HepG2 (cell line): Measurements from ENCODE around the gene FIBP. TPM values are rescaled to one million over a fixed set of nuclear protein-coding genes. Genes with fewer than 3 reads are reported as not detected.
A peak's percentile ranks its signal among the peaks of the same experiment; 100 is the strongest.

Experiments
- ATAC-seq: fragments of 200-7000 bp; cut with Tn5 transposase; 3 replicates; pipeline ENCODE4 v1.9.1; 2020; ENCODE audit warnings: mild to moderate bottlenecking, moderate library complexity
- BruUV-seq: library from RNA; stranded (reverse); fragments of 400-500 nt; replicated peaks from 2 replicates; lab custom pipeline; 2021; lab: Mats Ljungman, UMichigan
- CTCF ChIA-PET: fragments of 300-600 bp; formaldehyde crosslinking; extraction: SDS; loops from one replicate; lab custom pipeline; 2021; ENCODE audit warnings: low total read pairs, inconsistent platforms, low intra/inter-chr PET ratio; lab: Yijun Ruan, JAX
- POLR2A ChIA-PET: fragments of 350-600 bp; sonication (Branson Sonifier 250); formaldehyde crosslinking; loops from one replicate; lab custom pipeline; 2020; ENCODE audit warnings: antibody characterized with exemption, inconsistent platforms; lab: Yijun Ruan, JAX
- DNase-seq: peaks from one replicate; pipeline ENCODE4 v3.0.0-alpha.2; 2015; ENCODE audit warnings: low spot score
- FAIRE-seq: peaks from 3 replicates; lab custom pipeline; 2011; peaks lifted over from hg19 to GRCh38; lab: Jason Lieb, UNC
- H2AFZ ChIP-seq: one replicate; pipeline ENCODE4 v1.6.1; 2011; ENCODE audit warnings: low read length, inconsistent platforms
- H3K27ac ChIP-seq: fragments of 300-600 bp; 3 replicates; pipeline ENCODE4 v1.8.0; 2011; ENCODE audit warnings: mixed run types, mild to moderate bottlenecking, mixed read lengths, low read length, inconsistent platforms; ENCODE audit not compliant: insufficient read depth; ENCODE audit errors: extremely low read length
- H3K27me3 ChIP-seq, 2 experiments: fragments of 200-600 bp in 1 of 2; 2 replicates in 1 of 2; 3 replicates in 1 of 2; pipeline versions ENCODE4 v1.6.0 to v1.8.0; 2011; ENCODE audit warnings: low read length in 2 of 2, mild to moderate bottlenecking in 2 of 2, moderate library complexity in 2 of 2, inconsistent platforms in 1 of 2; ENCODE audit not compliant: insufficient read depth in 2 of 2, control insufficient read depth in 1 of 2
- H3K36me3 ChIP-seq, 2 experiments: fragments of 200-600 bp in 1 of 2; replicated peaks in 1 of 2; 2 replicates in 1 of 2; 3 replicates in 1 of 2; pipeline versions ENCODE4 v1.5.1 to v1.8.0; 2011; ENCODE audit warnings: low read length in 2 of 2, inconsistent platforms in 1 of 2; ENCODE audit not compliant: insufficient read depth in 2 of 2, control insufficient read depth in 1 of 2
- H3K4me1 ChIP-seq: 2 replicates; pipeline ENCODE4 v1.5.1; 2012; ENCODE audit warnings: low read length, inconsistent platforms; ENCODE audit not compliant: insufficient read depth
- H3K4me2 ChIP-seq: 2 replicates; pipeline ENCODE4 v1.6.0; 2011; ENCODE audit warnings: low read depth, low read length, inconsistent platforms
- H3K4me3 ChIP-seq, 3 experiments: fragments of 200-600 bp in 1 of 3; sonication (generic), shearing (Covaris generic) in 1 of 3; replicated peaks in 1 of 3; 2 replicates each; pipeline ENCODE4 v1.5.1; 2011 to 2016; ENCODE audit warnings: low read length in 3 of 3, inconsistent platforms in 2 of 3, low read depth in 2 of 3, mild to moderate bottlenecking in 2 of 3, control low read depth in 1 of 3, mixed read lengths in 1 of 3; ENCODE audit not compliant: insufficient read depth in 1 of 3
- H3K79me2 ChIP-seq: one replicate; pipeline ENCODE4 v1.6.1; 2011; ENCODE audit warnings: low read length, inconsistent platforms; ENCODE audit not compliant: insufficient read depth
- H3K9ac ChIP-seq: 2 replicates; pipeline ENCODE4 v1.6.0; 2011; ENCODE audit warnings: mild to moderate bottlenecking, low read depth, low read length, inconsistent platforms; ENCODE audit not compliant: insufficient read depth
- H3K9me3 ChIP-seq: 2 replicates; pipeline ENCODE4 v1.5.1; 2012; ENCODE audit warnings: mild to moderate bottlenecking, low read length
- H4K20me1 ChIP-seq: 2 replicates; pipeline ENCODE4 v1.6.0; 2011; ENCODE audit warnings: inconsistent platforms, mild to moderate bottlenecking, low read length, moderate library complexity; ENCODE audit not compliant: insufficient read depth
- ATF7 ChIP-seq, 2 experiments: fragments of 450-650 bp in 1 of 2; sonication (generic) in 1 of 2; formaldehyde crosslinking in 1 of 2; IDR thresholded peaks; 2 replicates each; pipeline versions ENCODE4 v1.4.0 to v1.6.1; 2016 to 2020; ENCODE audit warnings: antibody characterized with exemption in 1 of 2, mild to moderate bottlenecking in 1 of 2, missing genetic modification reagents in 1 of 2
- HNRNPL ChIP-seq: fragments of 200-400 bp; formaldehyde crosslinking; IDR thresholded peaks from 2 replicates; pipeline ENCODE4 v1.6.1; 2017; ENCODE audit warnings: mild to moderate bottlenecking, low read depth, low read length
- MTA1 ChIP-seq: sonication (generic); formaldehyde crosslinking; IDR thresholded peaks from 2 replicates; pipeline ENCODE4 v1.4.0; 2020; ENCODE audit warnings: missing genetic modification reagents, mild to moderate bottlenecking, borderline replicate concordance
- ZNF432 ChIP-seq: sonication (generic); formaldehyde crosslinking; IDR thresholded peaks from 2 replicates; pipeline ENCODE4 v1.5.0; 2020; ENCODE audit warnings: missing genetic modification reagents, mild to moderate bottlenecking, borderline replicate concordance
- ZNF724P ChIP-seq: sonication (generic); formaldehyde crosslinking; IDR thresholded peaks from 2 replicates; pipeline ENCODE4 v1.8.0; 2022; ENCODE audit warnings: missing genetic modification reagents, borderline replicate concordance
- ZNF878 ChIP-seq: sonication (generic); formaldehyde crosslinking; IDR thresholded peaks from 2 replicates; pipeline ENCODE4 v1.8.1; 2023; ENCODE audit warnings: mild to moderate bottlenecking, missing genetic modification reagents, moderate library complexity
- WGBS: methylation state at CpG from one replicate; pipeline ENCODE4 v1.1.6; 2017; ENCODE audit warnings: low lambda C conversion rate; 5-methylcytosine and 5-hydroxymethylcytosine counted together
- in situ Hi-C: cut with HindIII; loops from 2 replicates; pipeline ENCODE4 v1.10.0; 2017; ENCODE audit warnings: low pct_unique_long_range_greater_than_20kb; ENCODE audit not compliant: extremely low pct_ligation_motif_present
- intact Hi-C: fragments of 100-400 bp; cut with micrococcal nuclease; formaldehyde crosslinking; loops from one replicate; pipeline ENCODE4 v1.10.0; 2022; ENCODE audit not compliant: unreplicated experiment
- polyA plus RNA-seq, 8 experiments: library from polyadenylated mRNA; depleted of rRNA in 3 of 8; stranded (reverse) in 7 of 8; unstranded in 1 of 8; fragments of >200 nt; fragmentation: Illumina TruSeq in 4 of 8; extraction: Trizol in 4 of 8; gene quantifications; 2 replicates each; pipeline versions ENCODE4 v1.2.1 to v1.2.3, GENCODE V29; 2011 to 2016; ENCODE audit warnings: low read depth in 4 of 8, missing spikeins in 1 of 8, mixed read lengths in 1 of 8; ENCODE audit not compliant: insufficient read depth in 1 of 8
- total RNA-seq, 5 experiments: library from RNA; depleted of rRNA; stranded (reverse); fragments of >200 nt; fragmentation: Illumina TruSeq; extraction: Trizol; gene quantifications; 2 replicates each; pipeline ENCODE4 v1.2.3, GENCODE V29; 2016; ENCODE audit warnings: low read depth in 1 of 5
- TF ChIP-seq, protein P1 (sequence below): IDR thresholded peaks from 2 replicates; pipeline ENCODE4 v1.6.1; 2016; ENCODE audit warnings: missing biosample characterization, missing genetic modification reagents, low read depth
- TF ChIP-seq, protein P2 (sequence below): sonication (generic); formaldehyde crosslinking; IDR thresholded peaks from 2 replicates; pipeline ENCODE4 v1.5.0; 2020; ENCODE audit warnings: missing genetic modification reagents

Gene FIBP
- total and polyA plus RNA-seq, 2 of the 13 experiments (the other 11 are each of a cell fraction or from before 2014, with no cell fraction given): 42.9 to 62.1 TPM

GRCh38 chr11:65843811-65844210 lies 44.5 kb downstream of the FIBP start:
- Histone ChIP-seq H2AFZ (no peak overlapping the region), H3K9ac (no peak overlapping the region), H3K4me1 (peaks cover 39% of the 10 kb centered on the region), H3K4me2 (peak overlapping the region; percentile 52), H3K79me2 (no peaks in the 10 kb centered on the region), H3K27me3 (no peaks in the 10 kb centered on the region), H3K9me3 (no peaks in the 10 kb centered on the region), H3K27ac (peak overlapping the region; percentile 67), H3K36me3 (no peaks in the 10 kb centered on the region), H4K20me1 (no peaks in the 10 kb centered on the region), H3K4me3 (no peak overlapping the region)
- WGBS: 23% methylated on average over 3 of the region's 3 CpGs
- BruUV-seq: no TSS peak
- FAIRE-seq: peak; percentile 43
- no peak for DNase-seq
- in situ Hi-C loops (no loop called here), intact Hi-C loops (no loop called here)
- POLR2A ChIA-PET: interaction anchor here (0.7 to 1.9 kb wide), 6 partner anchors 15 to 181 kb away, joined by 3 to 4 read pairs (median 4); partner anchors contain the start of genes CCDC85B, MUS81 and RELA
- peak; percentile 29 for ATAC-seq
- CTCF ChIA-PET: interaction anchor here (0.9 kb wide), 1 partner anchor 25 kb away, joined by 4 read pairs; no protein-coding TSS in a partner anchor
- TF ChIP-seq, protein P1, sequence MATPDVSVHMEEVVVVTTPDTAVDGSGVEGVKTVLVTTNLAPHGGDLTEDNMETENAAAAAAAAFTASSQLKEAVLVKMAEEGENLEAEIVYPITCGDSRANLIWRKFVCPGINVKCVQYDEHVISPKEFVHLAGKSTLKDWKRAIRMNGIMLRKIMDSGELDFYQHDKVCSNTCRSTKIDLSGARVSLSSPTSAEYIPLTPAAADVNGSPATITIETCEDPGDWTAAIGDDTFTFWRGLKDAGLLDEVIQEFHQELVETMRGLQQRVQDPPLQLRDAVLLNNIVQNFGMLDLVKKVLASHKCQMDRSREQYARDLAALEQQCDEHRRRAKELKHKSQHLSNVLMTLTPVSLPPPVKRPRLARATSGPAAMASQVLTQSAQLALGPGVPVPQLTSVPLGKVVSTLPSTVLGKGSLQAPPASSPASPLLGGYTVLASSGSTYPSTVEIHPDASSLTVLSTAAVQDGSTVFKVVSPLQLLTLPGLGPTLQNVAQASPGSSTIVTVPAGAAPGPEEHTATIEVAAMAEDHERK (CRISPR knock-in tag): no peak
- no peak for TF ChIP-seq MTA1
- TF ChIP-seq HNRNPL: no peak
- no peak for TF ChIP-seq ZNF878 (CRISPR knock-in tag)
- TF ChIP-seq ZNF724P: no peak
- TF ChIP-seq, protein P2, sequence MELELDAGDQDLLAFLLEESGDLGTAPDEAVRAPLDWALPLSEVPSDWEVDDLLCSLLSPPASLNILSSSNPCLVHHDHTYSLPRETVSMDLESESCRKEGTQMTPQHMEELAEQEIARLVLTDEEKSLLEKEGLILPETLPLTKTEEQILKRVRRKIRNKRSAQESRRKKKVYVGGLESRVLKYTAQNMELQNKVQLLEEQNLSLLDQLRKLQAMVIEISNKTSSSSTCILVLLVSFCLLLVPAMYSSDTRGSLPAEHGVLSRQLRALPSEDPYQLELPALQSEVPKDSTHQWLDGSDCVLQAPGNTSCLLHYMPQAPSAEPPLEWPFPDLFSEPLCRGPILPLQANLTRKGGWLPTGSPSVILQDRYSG (CRISPR knock-in tag): no peak
- no peak for TF ChIP-seq ATF7 (IDR thresholded peaks at IDR 0.05)
- no peak for TF ChIP-seq ATF7 (CRISPR knock-in tag; IDR thresholded peaks at IDR 0.05)
- TF ChIP-seq ZNF432: no peak
